ENCODE results near the gene GET4. TPM values are rescaled to one million over a fixed set of nuclear protein-coding genes. Genes with fewer than 3 reads are reported as not detected.

Gene GET4
- polyA plus RNA-seq, 3 donors: 20.1 to 36.8 (median 25.5) TPM

DNA sequence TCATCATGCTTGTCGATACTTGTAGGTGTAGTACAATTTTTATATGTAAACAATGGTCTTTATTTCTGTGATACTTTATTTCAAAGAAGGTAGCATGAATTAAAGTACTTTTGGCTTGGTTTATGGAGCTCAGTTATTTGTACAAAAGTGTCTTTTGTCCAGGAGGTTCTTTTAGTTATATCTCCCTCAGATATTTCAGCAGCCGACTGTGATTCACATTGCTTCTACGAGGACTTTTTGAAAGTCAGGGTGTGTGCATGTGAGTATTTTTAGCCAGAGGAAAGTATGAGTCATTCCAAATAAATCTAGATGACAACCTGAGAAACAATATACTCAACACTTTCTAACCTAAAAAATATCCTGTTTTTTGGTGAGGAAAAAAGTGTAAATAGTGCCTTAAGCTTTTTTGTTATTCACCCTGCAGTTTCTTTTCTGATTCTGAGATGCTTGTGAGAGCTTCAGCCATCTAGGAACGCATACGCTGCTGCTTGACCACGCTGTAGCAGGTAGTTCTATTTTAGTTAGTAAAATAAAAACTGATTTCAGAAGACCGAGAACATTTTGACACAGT is 44.7 kb upstream of the GET4 start:
- Mint-ChIP-seq H3K4me3 (peak overlapping the region in 1 of 2 donors; percentile 40), H3K9me3 (peaks cover 0 to 2% (median 0%) of the 10 kb centered on the region in 7 donors), H3K4me1 (peaks cover 34% of the 10 kb centered on the region), H3K27ac (peak overlapping the region in 3 of 7 donors; percentile 25 to 63 (median 48)), H3K36me3 (peaks cover 40 to 68% of the 10 kb centered on the region in 2 donors), H3K27me3 (ENCODE audit: low read depth in 3 of 3) (peaks cover 6 to 32% (median 24%) of the 10 kb centered on the region in 3 donors)
- Histone ChIP-seq H3K79me2 (ENCODE audit: insufficient read depth, low read length) (peaks cover 30% of the 10 kb centered on the region), H3K4me3 (replicated peaks in 1 of 3; ENCODE audit: low read depth in 2 of 3, low read length in 3 of 3) (no peak overlapping the region), H3K9ac (ENCODE audit: insufficient read depth, low read length, poor library complexity, severe bottlenecking) (no peak overlapping the region), H3K9me3 (replicated peaks in 1 of 2; ENCODE audit: control insufficient read depth in 1 of 2, insufficient read depth in 1 of 2, low read length in 2 of 2) (no peaks in the 10 kb centered on the region), H3K36me3 (replicated peaks in 1 of 2; ENCODE audit: control insufficient read depth in 1 of 2, insufficient read depth in 2 of 2, low read length in 2 of 2) (peaks cover 7 to 34% of the 10 kb centered on the region in 2 donors), H3K4me2 (replicated peaks; ENCODE audit: extremely low read depth, low read length, poor library complexity, severe bottlenecking) (peak overlapping the region; percentile 13), H2AFZ (ENCODE audit: insufficient read depth, low read depth, low read length, poor library complexity, severe bottlenecking) (no peak overlapping the region), H3K4me1 (ENCODE audit: control insufficient read depth in 1 of 2, insufficient read depth in 2 of 2, low read length in 2 of 2) (peaks cover 10 to 23% of the 10 kb centered on the region in 2 donors), H3K27ac (ENCODE audit: low read depth in 1 of 2, low read length in 2 of 2) (no peak overlapping the region), H3K27me3 (ENCODE audit: control insufficient read depth in 2 of 2, insufficient read depth in 2 of 2, low read length in 2 of 2) (no peaks in the 10 kb centered on the region), H4K20me1 (ENCODE audit: insufficient read depth, low read length) (peaks cover 96% of the 10 kb centered on the region)
- intact Hi-C loops (cut with micrococcal nuclease): no loop called here
- TF ChIP-seq, protein P1, sequence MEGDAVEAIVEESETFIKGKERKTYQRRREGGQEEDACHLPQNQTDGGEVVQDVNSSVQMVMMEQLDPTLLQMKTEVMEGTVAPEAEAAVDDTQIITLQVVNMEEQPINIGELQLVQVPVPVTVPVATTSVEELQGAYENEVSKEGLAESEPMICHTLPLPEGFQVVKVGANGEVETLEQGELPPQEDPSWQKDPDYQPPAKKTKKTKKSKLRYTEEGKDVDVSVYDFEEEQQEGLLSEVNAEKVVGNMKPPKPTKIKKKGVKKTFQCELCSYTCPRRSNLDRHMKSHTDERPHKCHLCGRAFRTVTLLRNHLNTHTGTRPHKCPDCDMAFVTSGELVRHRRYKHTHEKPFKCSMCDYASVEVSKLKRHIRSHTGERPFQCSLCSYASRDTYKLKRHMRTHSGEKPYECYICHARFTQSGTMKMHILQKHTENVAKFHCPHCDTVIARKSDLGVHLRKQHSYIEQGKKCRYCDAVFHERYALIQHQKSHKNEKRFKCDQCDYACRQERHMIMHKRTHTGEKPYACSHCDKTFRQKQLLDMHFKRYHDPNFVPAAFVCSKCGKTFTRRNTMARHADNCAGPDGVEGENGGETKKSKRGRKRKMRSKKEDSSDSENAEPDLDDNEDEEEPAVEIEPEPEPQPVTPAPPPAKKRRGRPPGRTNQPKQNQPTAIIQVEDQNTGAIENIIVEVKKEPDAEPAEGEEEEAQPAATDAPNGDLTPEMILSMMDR (IDR thresholded peaks at IDR 0.05): no peak
- 28% methylated on average over 5 of the region's 7 CpGs for WGBS (ENCODE audit: insufficient coverage)
- peak in 2 of 3 donors; percentile 14 to 36 for DNase-seq

DNA sequence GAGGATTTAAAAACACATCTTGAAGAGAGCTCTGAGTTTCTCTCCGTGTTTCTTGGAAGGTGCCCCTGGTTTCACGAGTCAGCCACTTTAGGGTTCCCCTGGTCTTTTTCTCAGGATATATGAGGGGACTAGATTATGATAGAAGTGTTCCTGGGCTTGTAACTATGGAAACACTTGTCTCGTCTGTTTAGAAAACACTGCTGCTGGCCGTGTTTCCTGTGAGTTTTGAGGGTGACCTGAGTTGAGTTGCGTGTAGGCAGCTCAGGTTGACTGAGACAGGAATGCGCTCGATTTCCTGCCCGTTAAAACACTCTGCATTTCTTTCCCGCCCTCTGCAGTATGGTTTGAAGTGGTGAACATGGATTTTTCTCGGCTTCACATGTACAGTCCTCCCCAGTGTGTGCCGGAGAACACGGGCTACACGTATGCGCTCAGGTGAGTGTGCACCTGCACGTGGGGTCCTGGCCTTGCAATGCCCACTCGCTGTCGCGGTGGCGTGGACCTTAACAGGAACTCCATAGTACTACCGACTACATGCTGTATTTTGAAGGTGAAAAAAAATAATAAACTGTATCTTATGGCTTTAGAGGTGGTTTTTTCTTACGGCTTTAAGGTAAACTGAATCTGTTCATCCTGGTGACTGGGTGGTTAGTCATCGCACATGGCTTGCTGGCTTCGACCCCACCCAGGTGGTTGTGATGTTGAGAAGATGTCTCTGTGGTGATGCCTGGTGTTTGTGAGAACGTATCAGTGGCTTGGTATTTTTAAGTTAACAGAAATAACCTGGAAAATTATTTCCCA is 44.0 kb upstream of the GET4 start, which contains the start of gene SUN1:
Gene SUN1 (plus strand): TSS at position 310 of the 801 bp plus-strand sequence. CDS start 49 bp downstream, at position 359.
- no peak for DNase-seq
- no peak within 1 kb of the TSS for H3K9ac ChIP-seq (ENCODE audit: insufficient read depth, low read length, poor library complexity, severe bottlenecking)
- no peak within 1 kb of the TSS for H2AFZ ChIP-seq (ENCODE audit: insufficient read depth, low read depth, low read length, poor library complexity, severe bottlenecking)
- H3K4me1 ChIP-seq (ENCODE audit: control insufficient read depth in 1 of 2, insufficient read depth in 2 of 2, low read length in 2 of 2): peaks cover 10 to 23% of the 10 kb centered on the region in 2 donors
- peak within 1 kb of the TSS; percentile 13 for H3K4me2 ChIP-seq (replicated peaks; ENCODE audit: extremely low read depth, low read length, poor library complexity, severe bottlenecking)
- Mint-ChIP-seq H3K4me3 (peak within 1 kb of the TSS in 1 of 2 donors; percentile 49), H3K4me1 (peaks cover 34% of the 10 kb centered on the region), H3K36me3 (peaks cover 44 to 73% of the 10 kb centered on the region in 2 donors), H3K9me3 (peaks cover 0 to 2% (median 0%) of the 10 kb centered on the region in 7 donors), H3K27ac (peak within 1 kb of the TSS in 4 of 7 donors; percentile 10 to 63 (median 36)), H3K27me3 (ENCODE audit: low read depth in 3 of 3) (peaks cover 5 to 29% (median 24%) of the 10 kb centered on the region in 3 donors)
- H3K79me2 ChIP-seq (ENCODE audit: insufficient read depth, low read length): peaks cover 24% of the 10 kb centered on the region
- H3K9me3 ChIP-seq (replicated peaks in 1 of 2; ENCODE audit: control insufficient read depth in 1 of 2, insufficient read depth in 1 of 2, low read length in 2 of 2): no peaks in the 10 kb centered on the region
- H4K20me1 ChIP-seq (ENCODE audit: insufficient read depth, low read length): peaks cover 96% of the 10 kb centered on the region
- H3K4me3 ChIP-seq (replicated peaks in 1 of 3; ENCODE audit: low read depth in 2 of 3, low read length in 3 of 3): no peak within 1 kb of the TSS
- intact Hi-C loops (cut with micrococcal nuclease): no loop called here
- TF ChIP-seq, protein P1 (IDR thresholded peaks at IDR 0.05): no peak
- WGBS (ENCODE audit: insufficient coverage): 69% methylated on average over 14 of the region's 24 CpGs
- H3K36me3 ChIP-seq (replicated peaks in 1 of 2; ENCODE audit: control insufficient read depth in 1 of 2, insufficient read depth in 2 of 2, low read length in 2 of 2): peaks cover 13 to 40% of the 10 kb centered on the region in 2 donors
- no peaks in the 10 kb centered on the region for H3K27me3 ChIP-seq (ENCODE audit: control insufficient read depth in 2 of 2, insufficient read depth in 2 of 2, low read length in 2 of 2)
- no peak within 1 kb of the TSS for H3K27ac ChIP-seq (ENCODE audit: low read depth in 1 of 2, low read length in 2 of 2)
